ENCODE measurements around the gene DNLZ.

Gene DNLZ

GRCh38 chr9:136313111-136314055, 50.2 kb downstream of the DNLZ start:
- DNase-seq = no peak

- DNase-seq = no peak
Measured at GRCh38 chr9:136312436-136312835, 51.1 kb downstream of the DNLZ start.

GRCh38 chr9:136312009-136312375, 51.6 kb downstream of the DNLZ start:
- no peak for DNase-seq

GRCh38 chr9:136311051-136312008, 52.2 kb downstream of the DNLZ start:
- peak; percentile 12 to 45 for DNase-seq

GRCh38 chr9:136310273-136311030, 53.1 kb downstream of the DNLZ start:
- DNase-seq = no peak

GRCh38 chr9:136309806-136310220, 53.7 kb downstream of the DNLZ start:
- DNase-seq = no peak

Data from NCI-H187 (cell line).